ENCODE data around the gene MLH1. TPM values are rescaled to one million over a fixed set of nuclear protein-coding genes. Genes with fewer than 3 reads are reported as not detected.

The MLH1 gene
- total RNA-seq, 1 experiment from 2014 or later: 51.0 TPM

- no TSS peak for BruUV-seq (replicated peaks)
- H3K4me3 ChIP-seq (ENCODE audit: low read depth, low read length): no peak overlapping the region
- TF ChIP-seq CTCF (IDR thresholded peaks at IDR 0.05; ENCODE audit: insufficient read depth in 1 of 2, low read depth in 1 of 2, low read length in 1 of 2, severe bottlenecking in 1 of 2, unreplicated experiment in 1 of 2): no peak
- no peaks in the 10 kb centered on the region for H3K27me3 ChIP-seq (replicated peaks; ENCODE audit: control insufficient read depth, insufficient read depth, low read length)
- intact Hi-C loops (cut with micrococcal nuclease; ENCODE audit: unreplicated experiment): no loop called here
- Mint-ChIP-seq H3K4me1 (ENCODE audit: low read depth, unreplicated experiment) (no peaks in the 10 kb centered on the region), H3K36me3 (ENCODE audit: insufficient read depth, unreplicated experiment) (peaks cover 57% of the 10 kb centered on the region), H3K27me3 (ENCODE audit: insufficient read depth, unreplicated experiment) (no peaks in the 10 kb centered on the region), H3K4me3 (ENCODE audit: unreplicated experiment) (no peak overlapping the region), H3K9me3 (ENCODE audit: unreplicated experiment) (no peaks in the 10 kb centered on the region), H3K27ac (ENCODE audit: unreplicated experiment) (no peak overlapping the region)
- no peaks in the 10 kb centered on the region for H3K4me1 ChIP-seq
- ChIA-PET CTCF (interaction anchor here (0.7 kb wide), 1 partner anchor 114 kb away, joined by 5 read pairs; no protein-coding TSS in a partner anchor), POLR2A (no interaction called here)
- no peaks in the 10 kb centered on the region for H3K9me3 ChIP-seq
- H3K36me3 ChIP-seq (ENCODE audit: control insufficient read depth, insufficient read depth, low read length): no peaks in the 10 kb centered on the region; the same call in 1 of the 2 replicates
- no peak for DNase-seq
Measured at GRCh38 chr3:37029516-37030163, 36.3 kb downstream of the MLH1 start.

- intact Hi-C loops (cut with micrococcal nuclease; ENCODE audit: unreplicated experiment): no loop called here
- H3K27ac Mint-ChIP-seq (ENCODE audit: unreplicated experiment): no peak overlapping the region
- ChIA-PET POLR2A (no interaction called here), CTCF (no interaction called here)
- no TSS peak for BruUV-seq (replicated peaks)
- peaks cover 63% of the 10 kb centered on the region for H3K36me3 Mint-ChIP-seq (ENCODE audit: insufficient read depth, unreplicated experiment)
- no peaks in the 10 kb centered on the region for H3K4me1 Mint-ChIP-seq (ENCODE audit: low read depth, unreplicated experiment)
- no peak overlapping the region for H3K4me3 ChIP-seq (ENCODE audit: low read depth, low read length)
- H3K27me3 Mint-ChIP-seq (ENCODE audit: insufficient read depth, unreplicated experiment): no peaks in the 10 kb centered on the region
- H3K27me3 ChIP-seq (replicated peaks; ENCODE audit: control insufficient read depth, insufficient read depth, low read length): no peaks in the 10 kb centered on the region
- no peaks in the 10 kb centered on the region for H3K4me1 ChIP-seq
- H3K9me3 ChIP-seq: no peaks in the 10 kb centered on the region
- no peak for DNase-seq
- TF ChIP-seq CTCF (IDR thresholded peaks at IDR 0.05; ENCODE audit: insufficient read depth in 1 of 2, low read depth in 1 of 2, low read length in 1 of 2, severe bottlenecking in 1 of 2, unreplicated experiment in 1 of 2): no peak
- no peaks in the 10 kb centered on the region; the same call in 1 of the 2 replicates for H3K36me3 ChIP-seq (ENCODE audit: control insufficient read depth, insufficient read depth, low read length)
- no peak overlapping the region for H3K4me3 Mint-ChIP-seq (ENCODE audit: unreplicated experiment)
- no peaks in the 10 kb centered on the region for H3K9me3 Mint-ChIP-seq (ENCODE audit: unreplicated experiment)
Measured at GRCh38 chr3:37030588-37030987, 37.3 kb downstream of the MLH1 start.

GRCh38 chr3:37031096-37031682, 37.9 kb downstream of the MLH1 start:
- Mint-ChIP-seq H3K4me3 (ENCODE audit: unreplicated experiment) (no peak overlapping the region), H3K27me3 (ENCODE audit: insufficient read depth, unreplicated experiment) (no peaks in the 10 kb centered on the region), H3K36me3 (ENCODE audit: insufficient read depth, unreplicated experiment) (peaks cover 57% of the 10 kb centered on the region), H3K9me3 (ENCODE audit: unreplicated experiment) (no peaks in the 10 kb centered on the region), H3K27ac (ENCODE audit: unreplicated experiment) (no peak overlapping the region), H3K4me1 (ENCODE audit: low read depth, unreplicated experiment) (no peaks in the 10 kb centered on the region)
- no peak for TF ChIP-seq CTCF (IDR thresholded peaks at IDR 0.05; ENCODE audit: insufficient read depth in 1 of 2, low read depth in 1 of 2, low read length in 1 of 2, severe bottlenecking in 1 of 2, unreplicated experiment in 1 of 2)
- Histone ChIP-seq H3K36me3 (ENCODE audit: control insufficient read depth, insufficient read depth, low read length) (peaks cover 2% of the 10 kb centered on the region), H3K4me1 (no peaks in the 10 kb centered on the region), H3K4me3 (ENCODE audit: low read depth, low read length) (no peak overlapping the region), H3K27me3 (replicated peaks; ENCODE audit: control insufficient read depth, insufficient read depth, low read length) (no peaks in the 10 kb centered on the region), H3K9me3 (no peaks in the 10 kb centered on the region)
- BruUV-seq (replicated peaks): no TSS peak
- no peak for DNase-seq
- intact Hi-C loops (cut with micrococcal nuclease; ENCODE audit: unreplicated experiment): no loop called here
- ChIA-PET CTCF (no interaction called here), POLR2A (no interaction called here)

Data from Caco-2 (cell line).